Prostate gland (tissue), 2 donors: Measurements from ENCODE around the gene NDUFA8.

Source experiments
- POLR2A ChIP-seq: fragments of 450-650 bp; IDR thresholded peaks from one replicate; pipeline ENCODE4 v1.6.1; 2016; ENCODE audit warnings: antibody characterized with exemption, mild to moderate bottlenecking
- POLR2AphosphoS5 ChIP-seq: sonication (generic); formaldehyde crosslinking; IDR thresholded peaks from one replicate; pipeline ENCODE4 v1.6.1; 2017; ENCODE audit warnings: antibody characterized with exemption
- TF ChIP-seq, protein P1 (sequence below), 4 experiments: fragments of 200-600 bp in 2 of 4; fragments of 450-650 bp in 2 of 4; sonication (generic) in 2 of 4; IDR thresholded peaks; 1 replicate in 3 of 4; 2 replicates in 1 of 4; pipeline ENCODE4 v1.5.1; 2016 to 2019; ENCODE audit warnings: antibody characterized with exemption in 4 of 4, mild to moderate bottlenecking in 2 of 4, moderate library complexity in 2 of 4

DNA sequence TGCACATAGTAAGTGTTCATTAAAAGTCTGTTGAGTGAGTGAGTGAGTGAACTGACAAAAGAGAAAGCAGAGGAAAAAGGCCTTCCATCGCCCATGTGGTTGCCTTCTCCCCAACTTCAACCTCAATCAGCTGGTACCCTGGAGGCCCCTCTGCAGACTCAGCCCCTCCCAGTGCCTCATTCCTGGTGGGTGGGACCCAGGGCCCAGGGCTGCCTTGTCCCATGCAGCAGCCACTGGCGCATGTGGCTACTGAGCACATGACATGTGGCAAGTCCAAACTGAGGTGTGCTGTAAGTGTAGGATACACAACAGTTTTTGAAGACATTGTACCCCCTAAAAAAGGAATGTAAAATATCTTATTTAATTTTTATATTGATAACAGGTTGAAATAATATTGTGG is 29.6 kb downstream of the NDUFA8 start:
- TF ChIP-seq, protein P1, sequence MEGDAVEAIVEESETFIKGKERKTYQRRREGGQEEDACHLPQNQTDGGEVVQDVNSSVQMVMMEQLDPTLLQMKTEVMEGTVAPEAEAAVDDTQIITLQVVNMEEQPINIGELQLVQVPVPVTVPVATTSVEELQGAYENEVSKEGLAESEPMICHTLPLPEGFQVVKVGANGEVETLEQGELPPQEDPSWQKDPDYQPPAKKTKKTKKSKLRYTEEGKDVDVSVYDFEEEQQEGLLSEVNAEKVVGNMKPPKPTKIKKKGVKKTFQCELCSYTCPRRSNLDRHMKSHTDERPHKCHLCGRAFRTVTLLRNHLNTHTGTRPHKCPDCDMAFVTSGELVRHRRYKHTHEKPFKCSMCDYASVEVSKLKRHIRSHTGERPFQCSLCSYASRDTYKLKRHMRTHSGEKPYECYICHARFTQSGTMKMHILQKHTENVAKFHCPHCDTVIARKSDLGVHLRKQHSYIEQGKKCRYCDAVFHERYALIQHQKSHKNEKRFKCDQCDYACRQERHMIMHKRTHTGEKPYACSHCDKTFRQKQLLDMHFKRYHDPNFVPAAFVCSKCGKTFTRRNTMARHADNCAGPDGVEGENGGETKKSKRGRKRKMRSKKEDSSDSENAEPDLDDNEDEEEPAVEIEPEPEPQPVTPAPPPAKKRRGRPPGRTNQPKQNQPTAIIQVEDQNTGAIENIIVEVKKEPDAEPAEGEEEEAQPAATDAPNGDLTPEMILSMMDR (IDR thresholded peaks at IDR 0.05): no peak
- no peak for TF ChIP-seq POLR2A
- TF ChIP-seq POLR2AphosphoS5: no peak
